ENCODE data around the gene TMEM170A.

TMEM170A gene

GRCh38 chr16:75486014-75486675 is 21.7 kb upstream of the TMEM170A start:
- no peak for TF ChIP-seq GATA2 (IDR thresholded peaks at IDR 0.05; ENCODE audit: low read depth, low read length)
- TF ChIP-seq GATA3 (IDR thresholded peaks at IDR 0.05; ENCODE audit: low read depth, low read length), result no peak

- TF ChIP-seq GATA2 (IDR thresholded peaks at IDR 0.05; ENCODE audit: low read depth, low read length) (0 out of 2 replicates have a peak, but pooled peaks have one; percentile 13), GATA3 (IDR thresholded peaks at IDR 0.05; ENCODE audit: low read depth, low read length) (no peak)
Measured at GRCh38 chr16:75485230-75486013, 20.9 kb upstream of the TMEM170A start.

GRCh38 chr16:75483222-75483621 is 18.7 kb upstream of the TMEM170A start:
- TF ChIP-seq GATA2 (IDR thresholded peaks at IDR 0.05; ENCODE audit: low read depth, low read length), result no peak
- no peak for TF ChIP-seq GATA3 (IDR thresholded peaks at IDR 0.05; ENCODE audit: low read depth, low read length)

- no peak for TF ChIP-seq GATA3 (IDR thresholded peaks at IDR 0.05; ENCODE audit: low read depth, low read length)
Measured at GRCh38 chr16:75482434-75483205, 18.1 kb upstream of the TMEM170A start.

- no peak for TF ChIP-seq GATA2 (IDR thresholded peaks at IDR 0.05; ENCODE audit: low read depth, low read length)
- TF ChIP-seq GATA3 (IDR thresholded peaks at IDR 0.05; ENCODE audit: low read depth, low read length), result no peak
Measured at GRCh38 chr16:75481475-75481874, 17.0 kb upstream of the TMEM170A start.

- no peak for TF ChIP-seq GATA3 (IDR thresholded peaks at IDR 0.05; ENCODE audit: low read depth, low read length)
- no peak for TF ChIP-seq GATA2 (IDR thresholded peaks at IDR 0.05; ENCODE audit: low read depth, low read length)
Measured at GRCh38 chr16:75479421-75479990, 15.0 kb upstream of the TMEM170A start.

- TF ChIP-seq GATA3 (IDR thresholded peaks at IDR 0.05; ENCODE audit: low read depth, low read length) (no peak), GATA2 (IDR thresholded peaks at IDR 0.05; ENCODE audit: low read depth, low read length) (no peak)
Measured at GRCh38 chr16:75478480-75479345, 14.2 kb upstream of the TMEM170A start.

- TF ChIP-seq GATA3 (IDR thresholded peaks at IDR 0.05; ENCODE audit: low read depth, low read length) (no peak), GATA2 (IDR thresholded peaks at IDR 0.05; ENCODE audit: low read depth, low read length) (no peak)
Measured at GRCh38 chr16:75477680-75478473, 13.4 kb upstream of the TMEM170A start.

- no peak for TF ChIP-seq GATA2 (IDR thresholded peaks at IDR 0.05; ENCODE audit: low read depth, low read length)
- no peak for TF ChIP-seq GATA3 (IDR thresholded peaks at IDR 0.05; ENCODE audit: low read depth, low read length)
Measured at GRCh38 chr16:75476817-75477216, 12.3 kb upstream of the TMEM170A start.

- TF ChIP-seq GATA3 (IDR thresholded peaks at IDR 0.05; ENCODE audit: low read depth, low read length), result no peak
- TF ChIP-seq GATA2 (IDR thresholded peaks at IDR 0.05; ENCODE audit: low read depth, low read length), result no peak
Measured at GRCh38 chr16:75475420-75475847, 10.9 kb upstream of the TMEM170A start.

- TF ChIP-seq GATA3 (IDR thresholded peaks at IDR 0.05; ENCODE audit: low read depth, low read length) (no peak), GATA2 (IDR thresholded peaks at IDR 0.05; ENCODE audit: low read depth, low read length) (no peak)
Measured at GRCh38 chr16:75472908-75473877, 8.7 kb upstream of the TMEM170A start.
